Neuronal stem cell (in vitro differentiated cells): ENCODE measurements around the gene NEK11.

Experiments
- DNase-seq: peaks from one replicate; pipeline ENCODE4 v3.0.0-alpha.2; 2013; ENCODE audit warnings: low spot score
- H2AFZ ChIP-seq: one replicate; pipeline ENCODE4 v1.6.1; 2013; ENCODE audit warnings: mild to moderate bottlenecking, low read length, inconsistent platforms
- H2AK5ac ChIP-seq: 2 replicates; pipeline ENCODE4 v1.6.1; 2013; ENCODE audit warnings: low read depth, mild to moderate bottlenecking, inconsistent platforms, low read length, moderate library complexity, mixed read lengths
- H2BK120ac ChIP-seq: 2 replicates; pipeline ENCODE4 v1.6.1; 2013; ENCODE audit warnings: low read depth, mild to moderate bottlenecking, inconsistent platforms, low read length, moderate library complexity, mixed read lengths
- H2BK12ac ChIP-seq: one replicate; pipeline ENCODE4 v1.6.1; 2013; ENCODE audit warnings: low read length, inconsistent platforms
- H2BK15ac ChIP-seq: 2 replicates; pipeline ENCODE4 v1.6.1; 2013; ENCODE audit warnings: mild to moderate bottlenecking, low read length, inconsistent platforms, mixed read lengths
- H2BK5ac ChIP-seq: one replicate; pipeline ENCODE4 v1.6.1; 2013; ENCODE audit warnings: inconsistent platforms, mild to moderate bottlenecking, low read length, moderate library complexity
- H3K14ac ChIP-seq: one replicate; pipeline ENCODE4 v1.6.1; 2013; ENCODE audit warnings: low read length, inconsistent platforms
- H3K18ac ChIP-seq: 2 replicates; pipeline ENCODE4 v1.6.1; 2013; ENCODE audit warnings: low read length, inconsistent platforms
- H3K23ac ChIP-seq: 2 replicates; pipeline ENCODE4 v1.6.1; 2013; ENCODE audit warnings: low read depth, mild to moderate bottlenecking, mixed read lengths, low read length, inconsistent platforms; ENCODE audit not compliant: poor library complexity
- H3K27ac ChIP-seq: replicated peaks from 3 replicates; pipeline ENCODE4 v1.5.1; 2013; ENCODE audit warnings: low read length, inconsistent platforms
- H3K27me3 ChIP-seq, 3 experiments: 2 replicates each; pipeline ENCODE4 v1.6.1; 2013; ENCODE audit warnings: low read length in 3 of 3, mild to moderate bottlenecking in 2 of 3, inconsistent platforms in 1 of 3, low read depth in 1 of 3, mixed read lengths in 1 of 3, moderate library complexity in 1 of 3; ENCODE audit not compliant: control insufficient read depth in 3 of 3, insufficient read depth in 3 of 3
- H3K36me3 ChIP-seq, 2 donors: replicated peaks in 1 of 2; 2 replicates each; pipeline ENCODE4 v1.6.1; 2013; ENCODE audit warnings: low read length in 2 of 2; ENCODE audit not compliant: control insufficient read depth in 2 of 2, insufficient read depth in 2 of 2
- H3K4ac ChIP-seq: 2 replicates; pipeline ENCODE4 v1.6.1; 2013; ENCODE audit warnings: inconsistent platforms, mild to moderate bottlenecking, low read length, moderate library complexity
- H3K4me1 ChIP-seq, 2 donors: 1 replicate in 1 of 2; 2 replicates in 1 of 2; pipeline ENCODE4 v1.6.1; 2013; ENCODE audit warnings: low read length in 2 of 2, low read depth in 1 of 2; ENCODE audit not compliant: control insufficient read depth in 2 of 2, insufficient read depth in 1 of 2
- H3K4me2 ChIP-seq: one replicate; pipeline ENCODE4 v1.6.1; 2013; ENCODE audit warnings: mild to moderate bottlenecking, low read length, inconsistent platforms; ENCODE audit not compliant: insufficient read depth, poor library complexity, severe bottlenecking
- H3K4me3 ChIP-seq, 2 donors: 2 replicates each; pipeline ENCODE4 v1.5.1; 2013; ENCODE audit warnings: low read length in 2 of 2, mild to moderate bottlenecking in 2 of 2, inconsistent platforms in 1 of 2, moderate library complexity in 1 of 2
- H3K79me1 ChIP-seq: one replicate; pipeline ENCODE4 v1.6.1; 2013; ENCODE audit warnings: low read depth, mild to moderate bottlenecking, inconsistent platforms, low read length, moderate library complexity
- H3K9ac ChIP-seq: one replicate; pipeline ENCODE4 v1.6.1; 2013; ENCODE audit warnings: mild to moderate bottlenecking, low read depth, low read length, inconsistent platforms; ENCODE audit not compliant: poor library complexity
- H3K9me3 ChIP-seq, 2 donors: replicated peaks in 1 of 2; 2 replicates each; pipeline versions ENCODE3 to v1.6.1; 2013; ENCODE audit warnings: low read length in 2 of 2, mild to moderate bottlenecking in 2 of 2, inconsistent platforms in 1 of 2, low read depth in 1 of 2, mixed read lengths in 1 of 2, moderate library complexity in 1 of 2; ENCODE audit not compliant: control insufficient read depth in 2 of 2, insufficient read depth in 1 of 2
- H4K8ac ChIP-seq: one replicate; pipeline ENCODE4 v1.6.1; 2013; ENCODE audit warnings: low read depth, mild to moderate bottlenecking, inconsistent platforms, low read length, moderate library complexity
- H4K91ac ChIP-seq: one replicate; pipeline ENCODE4 v1.6.1; 2013; ENCODE audit warnings: low read length, low read depth, mild to moderate bottlenecking, inconsistent platforms; ENCODE audit not compliant: poor library complexity
- WGBS, 2 donors: extraction: QIAGEN DNeasy Blood & Tissue Kit; methylation state at CpG; one replicate each; pipeline ENCODE4 v1.1.7; 2013; ENCODE audit warnings: missing lambda C conversion rate in 2 of 2, mixed read lengths in 1 of 2; ENCODE audit not compliant: insufficient read length in 2 of 2, insufficient replicate concordance in 1 of 2; ENCODE audit errors: extremely low coverage in 2 of 2; 5-methylcytosine and 5-hydroxymethylcytosine counted together

Gene NEK11

DNA sequence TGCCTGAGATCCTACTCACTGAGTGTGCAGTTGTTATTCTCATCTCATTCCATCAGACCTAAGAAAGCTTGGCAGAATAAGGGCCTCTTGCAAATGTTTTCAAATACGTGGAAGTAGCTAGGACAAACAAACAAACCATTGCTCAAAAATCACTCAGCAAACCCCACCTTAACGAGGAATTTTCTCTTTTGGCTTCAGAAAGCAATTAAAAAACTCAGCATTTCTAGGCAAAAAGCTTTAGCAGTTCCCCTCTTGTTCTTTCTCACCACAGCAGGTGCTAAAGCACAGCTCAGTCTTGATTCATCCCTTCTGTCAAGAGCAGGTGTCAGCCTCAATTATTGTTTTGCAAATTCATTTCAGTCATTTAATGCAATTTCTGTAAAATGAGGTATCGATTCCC, 296.3 kb downstream of the NEK11 start:
- Histone ChIP-seq H3K18ac (no peak overlapping the region), H3K36me3 (no peaks in the 10 kb centered on the region), H2BK12ac (no peak overlapping the region), H3K27ac (no peak overlapping the region), H2AK5ac (no peak overlapping the region), H3K4me1 (peaks cover 0 to 3% of the 10 kb centered on the region in 2 donors), H4K91ac (no peak overlapping the region), H3K23ac (no peak overlapping the region), H3K4ac (no peak overlapping the region), H3K9ac (no peak overlapping the region), H3K14ac (no peak overlapping the region), H2AFZ (no peak overlapping the region), H4K8ac (no peak overlapping the region), H3K9me3 (no peaks in the 10 kb centered on the region), H3K4me3 (no peak overlapping the region), H3K79me1 (no peaks in the 10 kb centered on the region), H2BK120ac (no peak overlapping the region), H3K27me3 (no peaks in the 10 kb centered on the region), H3K4me2 (no peak overlapping the region), H2BK5ac (no peak overlapping the region), H2BK15ac (no peak overlapping the region)
- no peak for DNase-seq
- WGBS, 2 donors, result no CpG with 5 or more reads among the region's 3 CpGs

DNA sequence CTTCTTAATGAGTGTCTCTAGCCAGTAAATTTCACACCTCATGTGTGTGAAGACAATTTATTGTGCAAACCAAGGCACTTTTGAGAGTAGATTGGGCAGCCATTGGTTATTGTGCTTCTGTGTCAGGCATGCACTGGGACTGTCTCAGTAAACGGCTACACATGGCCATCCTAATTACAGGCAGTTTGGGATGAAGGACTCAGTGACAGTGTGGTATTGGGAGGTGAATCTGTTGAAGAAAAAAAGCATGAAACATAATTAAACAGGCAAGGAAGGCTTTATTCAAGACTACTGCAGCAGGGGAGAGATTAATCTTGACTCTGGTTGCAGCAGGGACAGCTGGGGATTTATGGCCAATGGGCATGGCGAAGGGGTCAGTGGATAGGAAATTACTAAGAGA, 297.1 kb downstream of the NEK11 start:
- no peaks in the 10 kb centered on the region for H3K79me1 ChIP-seq
- no CpG with 5 or more reads among the region's 2 CpGs for WGBS, 2 donors
- no peak overlapping the region for H3K4ac ChIP-seq
- no peaks in the 10 kb centered on the region for H3K27me3 ChIP-seq
- no peak overlapping the region for H3K23ac ChIP-seq
- H2AK5ac ChIP-seq, result no peak overlapping the region
- no peak overlapping the region for H2BK12ac ChIP-seq
- H2BK120ac ChIP-seq, result no peak overlapping the region
- no peak overlapping the region for H3K27ac ChIP-seq
- H3K36me3 ChIP-seq, result no peaks in the 10 kb centered on the region
- no peak for DNase-seq
- no peak overlapping the region for H3K14ac ChIP-seq
- H3K4me2 ChIP-seq, result no peak overlapping the region
- H4K91ac ChIP-seq, result no peak overlapping the region
- no peak overlapping the region for H2BK5ac ChIP-seq
- H3K4me3 ChIP-seq, result no peak overlapping the region
- no peak overlapping the region for H2AFZ ChIP-seq
- H3K4me1 ChIP-seq, result peaks cover 0 to 3% of the 10 kb centered on the region in 2 donors
- H3K18ac ChIP-seq, result no peak overlapping the region
- no peak overlapping the region for H4K8ac ChIP-seq
- no peaks in the 10 kb centered on the region for H3K9me3 ChIP-seq
- H3K9ac ChIP-seq, result no peak overlapping the region
- no peak overlapping the region for H2BK15ac ChIP-seq

DNA sequence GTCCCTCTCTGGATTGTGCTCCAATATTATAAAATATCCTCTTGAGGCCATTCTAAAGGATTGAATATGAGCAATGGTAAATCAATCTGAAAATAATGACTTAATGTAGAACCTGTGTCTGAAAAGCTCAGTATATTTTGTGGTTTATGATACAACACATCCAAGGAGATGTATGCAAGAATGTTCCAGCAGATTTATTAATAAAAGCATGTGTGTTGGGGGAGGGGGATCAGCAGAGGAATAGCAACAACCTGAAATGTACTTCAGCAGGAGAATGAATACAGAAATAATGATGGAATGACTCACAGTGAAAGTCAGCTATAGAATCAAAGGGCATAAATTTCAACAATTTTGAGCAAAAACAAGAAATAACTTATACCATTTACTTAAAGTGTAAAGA, 298.2 kb downstream of the NEK11 start:
- Histone ChIP-seq H2BK15ac (no peak overlapping the region), H3K4me3 (no peak overlapping the region)

DNA sequence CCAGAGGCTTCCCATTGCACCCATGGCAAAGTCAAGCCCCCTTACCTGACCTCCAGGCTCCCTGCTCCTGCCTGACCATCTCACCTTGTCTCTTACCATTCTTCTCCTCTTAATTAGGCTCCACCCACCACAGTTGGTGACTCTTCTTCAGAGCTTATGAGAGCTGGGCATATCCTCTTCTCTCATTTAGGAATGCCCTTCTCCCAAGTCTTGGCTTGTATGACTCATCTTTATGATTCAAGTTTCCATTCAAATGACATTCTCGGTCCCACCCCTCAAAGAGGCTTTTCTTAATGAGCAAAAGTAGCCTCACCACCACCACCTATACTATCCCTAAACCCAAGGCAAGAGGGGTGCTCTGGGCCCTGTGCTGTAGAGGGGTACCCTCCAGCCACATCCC, 299.6 kb downstream of the NEK11 start:
- H3K18ac ChIP-seq, result no peak overlapping the region
- H3K4me1 ChIP-seq, result peaks cover 0 to 3% of the 10 kb centered on the region in 2 donors
- no CpG with 5 or more reads among the region's 1 CpG for WGBS, 2 donors
- no peaks in the 10 kb centered on the region for H3K79me1 ChIP-seq
- H3K4ac ChIP-seq, result no peak overlapping the region
- H3K9me3 ChIP-seq, result no peaks in the 10 kb centered on the region
- no peak overlapping the region for H2BK120ac ChIP-seq
- no peak overlapping the region for H3K4me2 ChIP-seq
- no peak overlapping the region for H2AFZ ChIP-seq
- no peaks in the 10 kb centered on the region for H3K27me3 ChIP-seq
- no peak overlapping the region for H2BK5ac ChIP-seq
- no peak overlapping the region for H4K91ac ChIP-seq
- no peak overlapping the region for H3K14ac ChIP-seq
- no peak for DNase-seq
- H2AK5ac ChIP-seq, result no peak overlapping the region
- no peak overlapping the region for H2BK15ac ChIP-seq
- no peak overlapping the region for H3K23ac ChIP-seq
- no peak overlapping the region for H4K8ac ChIP-seq
- H3K27ac ChIP-seq, result no peak overlapping the region
- no peak overlapping the region for H3K4me3 ChIP-seq
- H2BK12ac ChIP-seq, result no peak overlapping the region
- H3K36me3 ChIP-seq, result no peaks in the 10 kb centered on the region
- no peak overlapping the region for H3K9ac ChIP-seq

More for the DNA sequence above, 298.2 kb downstream of the NEK11 start:
- H2BK12ac ChIP-seq, result no peak overlapping the region
- H3K27me3 ChIP-seq, result no peaks in the 10 kb centered on the region
- no peak overlapping the region for H3K14ac ChIP-seq
- H2BK5ac ChIP-seq, result no peak overlapping the region
- H4K91ac ChIP-seq, result no peak overlapping the region
- no peak overlapping the region for H4K8ac ChIP-seq
- H3K4me1 ChIP-seq, result peaks cover 0 to 3% of the 10 kb centered on the region in 2 donors
- H3K9ac ChIP-seq, result no peak overlapping the region
- no peak overlapping the region for H3K4me2 ChIP-seq
- no peaks in the 10 kb centered on the region for H3K79me1 ChIP-seq
- no peak overlapping the region for H2BK120ac ChIP-seq
- H3K18ac ChIP-seq, result no peak overlapping the region
- no peak overlapping the region for H3K23ac ChIP-seq
- no peak overlapping the region for H2AK5ac ChIP-seq
- no peaks in the 10 kb centered on the region for H3K9me3 ChIP-seq
- H2AFZ ChIP-seq, result no peak overlapping the region
- H3K36me3 ChIP-seq, result no peaks in the 10 kb centered on the region
- no peak for DNase-seq
- H3K27ac ChIP-seq, result no peak overlapping the region
- no peak overlapping the region for H3K4ac ChIP-seq
